ENCODE data around the gene TC2N.

GRCh38 chr14:91898372-91898771 is 31.0 kb upstream of the TC2N start:
- TF ChIP-seq CTCF (IDR thresholded peaks at IDR 0.05 in 4 of 5, conservative IDR thresholded peaks at IDR 0.05 in 1 of 5) = no peak
- TF ChIP-seq POLR2A (IDR thresholded peaks at IDR 0.05) = no peak
